GM19193 (cell line): Measurements from ENCODE around the gene HELB.

Experiments
- POLR2A ChIP-seq: IDR thresholded peaks from 4 replicates; pipeline ENCODE4 v1.6.1; 2011; ENCODE audit not compliant: insufficient read depth, insufficient read length; ENCODE audit errors: extremely low read depth

HELB gene

GRCh38 chr12:66301944-66302826, at the start of gene HELB:
Gene HELB, plus strand, starts transcription at chr12:66302493. Its CDS starts 111 bp downstream, at chr12:66302604.
- TF ChIP-seq POLR2A = peak; percentile 87

- TF ChIP-seq POLR2A = no peak
Observed at GRCh38 chr12:66252771-66253170, 49.5 kb upstream of the HELB start.

GRCh38 chr12:66255737-66256136, 46.6 kb upstream of the HELB start:
- no peak for TF ChIP-seq POLR2A

- no peak for TF ChIP-seq POLR2A
Observed at GRCh38 chr12:66258011-66258410, 44.3 kb upstream of the HELB start.

GRCh38 chr12:66262737-66263136, 39.6 kb upstream of the HELB start:
- TF ChIP-seq POLR2A = no peak

GRCh38 chr12:66268562-66268961, 33.7 kb upstream of the HELB start:
- no peak for TF ChIP-seq POLR2A

- no peak for TF ChIP-seq POLR2A
Observed at GRCh38 chr12:66269142-66269541, 33.2 kb upstream of the HELB start.

GRCh38 chr12:66269757-66270383, 32.4 kb upstream of the HELB start:
- TF ChIP-seq POLR2A = no peak

GRCh38 chr12:66270613-66271012, 31.7 kb upstream of the HELB start:
- TF ChIP-seq POLR2A = no peak

- no peak for TF ChIP-seq POLR2A
Observed at GRCh38 chr12:66272650-66273049, 29.6 kb upstream of the HELB start.

- no peak for TF ChIP-seq POLR2A
Observed at GRCh38 chr12:66273147-66273546, 29.1 kb upstream of the HELB start.

- no peak for TF ChIP-seq POLR2A
Observed at GRCh38 chr12:66275040-66275439, 27.3 kb upstream of the HELB start.

GRCh38 chr12:66279123-66279712, 23.1 kb upstream of the HELB start:
- no peak for TF ChIP-seq POLR2A

GRCh38 chr12:66280561-66280960, 21.7 kb upstream of the HELB start:
- TF ChIP-seq POLR2A = no peak

GRCh38 chr12:66282244-66282643, 20.0 kb upstream of the HELB start:
- TF ChIP-seq POLR2A = no peak

GRCh38 chr12:66287275-66287674, 15.0 kb upstream of the HELB start:
- no peak for TF ChIP-seq POLR2A
